Liver (tissue), 9 donors: ENCODE data around the gene UGT1A6. TPM values are rescaled to one million over a fixed set of nuclear protein-coding genes. Genes with fewer than 3 reads are reported as not detected.
A peak's percentile ranks its signal among the peaks of the same experiment; 100 is the strongest.

Source experiments
- DNase-seq: peaks from one replicate; pipeline ENCODE4 v3.0.0-alpha.2; 2017; ENCODE audit warnings: low spot score
- H3K27ac ChIP-seq, 2 donors: one replicate each; pipeline ENCODE4 v1.7.0; 2013; ENCODE audit warnings: inconsistent platforms in 2 of 2, low read length in 2 of 2, control low read depth in 1 of 2, low read depth in 1 of 2, mild to moderate bottlenecking in 1 of 2
- H3K27me3 ChIP-seq, 4 donors: one replicate each; pipeline versions ENCODE4 v1.6.1 to v1.7.0; 2013; ENCODE audit warnings: low read length in 3 of 4, inconsistent platforms in 1 of 4, mild to moderate bottlenecking in 1 of 4, moderate library complexity in 1 of 4; ENCODE audit not compliant: control insufficient read depth in 4 of 4, insufficient read depth in 4 of 4
- H3K36me3 ChIP-seq, 4 donors: one replicate each; pipeline versions ENCODE4 v1.6.1 to v1.7.0; 2013; ENCODE audit warnings: low read length in 3 of 4, mild to moderate bottlenecking in 3 of 4, low read depth in 1 of 4, moderate library complexity in 1 of 4; ENCODE audit not compliant: control insufficient read depth in 4 of 4, insufficient read depth in 3 of 4
- H3K4me1 ChIP-seq, 4 donors: one replicate each; pipeline versions ENCODE4 v1.6.1 to v1.7.0; 2013; ENCODE audit warnings: low read length in 3 of 4, mild to moderate bottlenecking in 3 of 4, moderate library complexity in 1 of 4; ENCODE audit not compliant: control insufficient read depth in 4 of 4, insufficient read depth in 4 of 4
- H3K4me3 ChIP-seq, 3 donors: one replicate each; pipeline versions ENCODE4 v1.6.1 to v1.7.0; 2013; ENCODE audit warnings: low read length in 3 of 3, control low read depth in 1 of 3, low read depth in 1 of 3, mild to moderate bottlenecking in 1 of 3
- H3K9ac ChIP-seq, 2 donors: one replicate each; pipeline ENCODE4 v1.7.0; 2013; ENCODE audit warnings: low read length in 2 of 2, mild to moderate bottlenecking in 2 of 2, moderate library complexity in 2 of 2, control low read depth in 1 of 2, low read depth in 1 of 2
- H3K9me3 ChIP-seq, 4 donors: one replicate each; pipeline versions ENCODE4 v1.6.1 to v1.7.0; 2013; ENCODE audit warnings: low read length in 3 of 4; ENCODE audit not compliant: control insufficient read depth in 4 of 4
- EGR1 ChIP-seq, 2 donors: IDR thresholded peaks; 2 replicates each; pipeline ENCODE4 v1.6.1; 2016 to 2018; ENCODE audit warnings: antibody characterized with exemption in 2 of 2, low read depth in 2 of 2
- FOXA1 ChIP-seq: IDR thresholded peaks from 2 replicates; pipeline ENCODE4 v1.6.1; 2016; ENCODE audit warnings: antibody characterized with exemption
- FOXA2 ChIP-seq: IDR thresholded peaks from 2 replicates; pipeline ENCODE4 v1.6.1; 2016; ENCODE audit warnings: antibody characterized with exemption
- GABPA ChIP-seq, 2 donors: IDR thresholded peaks in 1 of 2; conservative IDR thresholded peaks in 1 of 2; 2 replicates each; pipeline ENCODE4 v1.6.1; 2016; ENCODE audit warnings: antibody characterized with exemption in 2 of 2, mild to moderate bottlenecking in 1 of 2, moderate library complexity in 1 of 2
- HNF4A ChIP-seq, 2 donors: conservative IDR thresholded peaks; 2 replicates each; pipeline ENCODE4 v1.6.1; 2016; ENCODE audit warnings: antibody characterized with exemption in 2 of 2, mild to moderate bottlenecking in 2 of 2
- HNF4G ChIP-seq: IDR thresholded peaks from 2 replicates; pipeline ENCODE4 v1.6.1; 2016; ENCODE audit warnings: antibody characterized with exemption
- JUND ChIP-seq, 2 donors: IDR thresholded peaks; 2 replicates each; pipeline ENCODE4 v1.6.1; 2016; ENCODE audit warnings: antibody characterized with exemption in 2 of 2
- NR2F2 ChIP-seq: IDR thresholded peaks from 2 replicates; pipeline ENCODE4 v1.6.1; 2016; ENCODE audit warnings: antibody characterized with exemption
- RAD21 ChIP-seq, 2 donors: IDR thresholded peaks; 2 replicates each; pipeline ENCODE4 v1.6.1; 2016; ENCODE audit warnings: antibody characterized with exemption in 2 of 2, mild to moderate bottlenecking in 2 of 2
- RXRA ChIP-seq, 2 donors: IDR thresholded peaks; 2 replicates each; pipeline ENCODE4 v1.6.1; 2017 to 2018; ENCODE audit warnings: antibody characterized with exemption in 2 of 2, mild to moderate bottlenecking in 1 of 2
- SP1 ChIP-seq: IDR thresholded peaks from 2 replicates; pipeline ENCODE4 v1.6.1; 2018; ENCODE audit warnings: antibody characterized with exemption, mild to moderate bottlenecking
- TAF1 ChIP-seq: conservative IDR thresholded peaks from 2 replicates; pipeline ENCODE4 v1.6.1; 2016; ENCODE audit warnings: antibody characterized with exemption, mild to moderate bottlenecking
- YY1 ChIP-seq: IDR thresholded peaks from 2 replicates; pipeline ENCODE4 v1.6.1; 2016; ENCODE audit warnings: antibody characterized with exemption, mild to moderate bottlenecking
- WGBS: extraction: QIAGEN DNeasy Blood & Tissue Kit; methylation state at CpG from one replicate; pipeline ENCODE4 v1.1.7; 2013; 5-methylcytosine and 5-hydroxymethylcytosine counted together
- polyA plus RNA-seq, 2 donors: library from polyadenylated mRNA; stranded (reverse) in 1 of 2; unstranded in 1 of 2; fragments of 200-250 nt in 1 of 2; fragments of >200 nt in 1 of 2; fragmentation: Nextera tagmentation in 1 of 2; extraction: Ambion mirVana in 1 of 2; gene quantifications; one replicate each; pipeline versions ENCODE4 v1.2.1 to v1.2.3, GENCODE V29; 2013 to 2015
- total RNA-seq, 2 donors: library from RNA; depleted of rRNA; stranded (reverse); fragments of >200 nt; gene quantifications; one replicate each; pipeline ENCODE4 v1.2.3, GENCODE V29; 2014
- TF ChIP-seq, protein P1 (sequence below): IDR thresholded peaks from 2 replicates; pipeline ENCODE4 v1.6.1; 2016; ENCODE audit warnings: antibody characterized with exemption
- TF ChIP-seq, protein P2 (sequence below): IDR thresholded peaks from 2 replicates; pipeline ENCODE4 v1.6.1; 2016; ENCODE audit warnings: antibody characterized with exemption, mild to moderate bottlenecking
- TF ChIP-seq, protein P3 (sequence below): IDR thresholded peaks from 2 replicates; pipeline ENCODE4 v1.6.1; 2016; ENCODE audit warnings: antibody characterized with exemption
- TF ChIP-seq, protein P4 (sequence below): fragments of 150-350 bp; IDR thresholded peaks from 2 replicates; pipeline ENCODE4 v1.5.1; 2017; ENCODE audit warnings: improper control_type of control experiment, low read depth, low read length; ENCODE audit not compliant: missing input control
- TF ChIP-seq, protein P5 (sequence below): IDR thresholded peaks from 2 replicates; pipeline ENCODE4 v1.6.1; 2016; ENCODE audit warnings: antibody characterized with exemption
- donor health status: healthy.
- donor health status: healthy.
- donor health status: healthy.
- donor health status: healthy.
- donor health status: healthy.

UGT1A6 gene
- total and polyA plus RNA-seq, 4 donors: 33.4 to 103 (median 46.5) TPM; not detected in 1

DNA sequence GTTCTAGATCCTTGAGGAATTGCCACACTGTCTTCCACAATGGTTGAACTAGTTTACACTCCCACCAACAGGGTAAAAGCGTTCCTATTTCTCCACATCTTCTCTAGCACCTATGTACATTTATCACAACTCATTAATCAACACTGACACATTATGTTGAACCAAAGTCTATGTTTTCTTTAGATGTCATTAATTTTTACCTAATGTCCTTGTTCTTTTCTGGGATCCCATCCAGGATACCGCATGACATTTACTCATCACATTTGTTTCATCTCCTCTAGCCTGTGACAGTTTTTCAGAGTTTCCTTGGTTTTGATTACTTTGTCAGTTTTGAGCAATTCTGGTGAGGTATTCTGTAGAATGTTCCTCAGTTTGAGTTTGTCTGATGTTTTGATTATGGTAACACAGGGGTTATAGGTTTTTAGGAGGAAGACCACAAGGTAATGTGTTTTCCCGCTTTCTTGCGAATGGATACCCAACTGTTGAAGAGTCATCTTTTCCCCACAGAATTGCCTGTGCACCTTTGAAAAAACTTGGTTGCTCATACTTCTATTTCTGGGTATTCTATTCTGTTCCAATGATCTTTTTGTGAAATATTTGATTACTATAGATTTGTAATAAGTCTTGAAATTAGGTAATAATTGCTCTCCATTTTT, 24.0 kb upstream of the UGT1A6 start:
- Histone ChIP-seq H3K4me1 (peaks cover 2 to 24% (median 16%) of the 10 kb centered on the region in 4 donors), H3K9me3 (no peaks in the 10 kb centered on the region), H3K9ac (no peak overlapping the region), H3K36me3 (no peaks in the 10 kb centered on the region), H3K27me3 (no peaks in the 10 kb centered on the region), H3K27ac (peak overlapping the region; percentile 71 to 83), H3K4me3 (no peak overlapping the region)
- TF ChIP-seq RXRA (IDR thresholded peaks at IDR 0.05) (peak; percentile 53 to 88), HNF4A (conservative IDR thresholded peaks at IDR 0.05) (peak; percentile 78 to 90), HNF4G (peak; percentile 31), FOXA2 (peak; percentile 78), FOXA1 (peak; percentile 63), EGR1 (IDR thresholded peaks at IDR 0.05; ENCODE audit: low read depth in 2 of 2) (no peak), YY1 (peak; percentile 62), JUND (IDR thresholded peaks at IDR 0.05) (peak in 1 of 2 donors; percentile 92), NR2F2 (no peak), GABPA (IDR thresholded peaks at IDR 0.05 in 1 of 2, conservative IDR thresholded peaks at IDR 0.05 in 1 of 2) (no peak), RAD21 (IDR thresholded peaks at IDR 0.05) (peak; percentile 48 to 53), SP1 (peak; percentile 47), TAF1 (no peak)
- TF ChIP-seq, protein P1, sequence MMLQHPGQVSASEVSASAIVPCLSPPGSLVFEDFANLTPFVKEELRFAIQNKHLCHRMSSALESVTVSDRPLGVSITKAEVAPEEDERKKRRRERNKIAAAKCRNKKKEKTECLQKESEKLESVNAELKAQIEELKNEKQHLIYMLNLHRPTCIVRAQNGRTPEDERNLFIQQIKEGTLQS: peak; percentile 58
- TF ChIP-seq, protein P2, sequence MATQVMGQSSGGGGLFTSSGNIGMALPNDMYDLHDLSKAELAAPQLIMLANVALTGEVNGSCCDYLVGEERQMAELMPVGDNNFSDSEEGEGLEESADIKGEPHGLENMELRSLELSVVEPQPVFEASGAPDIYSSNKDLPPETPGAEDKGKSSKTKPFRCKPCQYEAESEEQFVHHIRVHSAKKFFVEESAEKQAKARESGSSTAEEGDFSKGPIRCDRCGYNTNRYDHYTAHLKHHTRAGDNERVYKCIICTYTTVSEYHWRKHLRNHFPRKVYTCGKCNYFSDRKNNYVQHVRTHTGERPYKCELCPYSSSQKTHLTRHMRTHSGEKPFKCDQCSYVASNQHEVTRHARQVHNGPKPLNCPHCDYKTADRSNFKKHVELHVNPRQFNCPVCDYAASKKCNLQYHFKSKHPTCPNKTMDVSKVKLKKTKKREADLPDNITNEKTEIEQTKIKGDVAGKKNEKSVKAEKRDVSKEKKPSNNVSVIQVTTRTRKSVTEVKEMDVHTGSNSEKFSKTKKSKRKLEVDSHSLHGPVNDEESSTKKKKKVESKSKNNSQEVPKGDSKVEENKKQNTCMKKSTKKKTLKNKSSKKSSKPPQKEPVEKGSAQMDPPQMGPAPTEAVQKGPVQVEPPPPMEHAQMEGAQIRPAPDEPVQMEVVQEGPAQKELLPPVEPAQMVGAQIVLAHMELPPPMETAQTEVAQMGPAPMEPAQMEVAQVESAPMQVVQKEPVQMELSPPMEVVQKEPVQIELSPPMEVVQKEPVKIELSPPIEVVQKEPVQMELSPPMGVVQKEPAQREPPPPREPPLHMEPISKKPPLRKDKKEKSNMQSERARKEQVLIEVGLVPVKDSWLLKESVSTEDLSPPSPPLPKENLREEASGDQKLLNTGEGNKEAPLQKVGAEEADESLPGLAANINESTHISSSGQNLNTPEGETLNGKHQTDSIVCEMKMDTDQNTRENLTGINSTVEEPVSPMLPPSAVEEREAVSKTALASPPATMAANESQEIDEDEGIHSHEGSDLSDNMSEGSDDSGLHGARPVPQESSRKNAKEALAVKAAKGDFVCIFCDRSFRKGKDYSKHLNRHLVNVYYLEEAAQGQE: no peak
- TF ChIP-seq, protein P3, sequence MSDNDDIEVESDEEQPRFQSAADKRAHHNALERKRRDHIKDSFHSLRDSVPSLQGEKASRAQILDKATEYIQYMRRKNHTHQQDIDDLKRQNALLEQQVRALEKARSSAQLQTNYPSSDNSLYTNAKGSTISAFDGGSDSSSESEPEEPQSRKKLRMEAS: peak; percentile 29
- TF ChIP-seq, protein P4, sequence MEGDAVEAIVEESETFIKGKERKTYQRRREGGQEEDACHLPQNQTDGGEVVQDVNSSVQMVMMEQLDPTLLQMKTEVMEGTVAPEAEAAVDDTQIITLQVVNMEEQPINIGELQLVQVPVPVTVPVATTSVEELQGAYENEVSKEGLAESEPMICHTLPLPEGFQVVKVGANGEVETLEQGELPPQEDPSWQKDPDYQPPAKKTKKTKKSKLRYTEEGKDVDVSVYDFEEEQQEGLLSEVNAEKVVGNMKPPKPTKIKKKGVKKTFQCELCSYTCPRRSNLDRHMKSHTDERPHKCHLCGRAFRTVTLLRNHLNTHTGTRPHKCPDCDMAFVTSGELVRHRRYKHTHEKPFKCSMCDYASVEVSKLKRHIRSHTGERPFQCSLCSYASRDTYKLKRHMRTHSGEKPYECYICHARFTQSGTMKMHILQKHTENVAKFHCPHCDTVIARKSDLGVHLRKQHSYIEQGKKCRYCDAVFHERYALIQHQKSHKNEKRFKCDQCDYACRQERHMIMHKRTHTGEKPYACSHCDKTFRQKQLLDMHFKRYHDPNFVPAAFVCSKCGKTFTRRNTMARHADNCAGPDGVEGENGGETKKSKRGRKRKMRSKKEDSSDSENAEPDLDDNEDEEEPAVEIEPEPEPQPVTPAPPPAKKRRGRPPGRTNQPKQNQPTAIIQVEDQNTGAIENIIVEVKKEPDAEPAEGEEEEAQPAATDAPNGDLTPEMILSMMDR: no peak
- TF ChIP-seq, protein P5, sequence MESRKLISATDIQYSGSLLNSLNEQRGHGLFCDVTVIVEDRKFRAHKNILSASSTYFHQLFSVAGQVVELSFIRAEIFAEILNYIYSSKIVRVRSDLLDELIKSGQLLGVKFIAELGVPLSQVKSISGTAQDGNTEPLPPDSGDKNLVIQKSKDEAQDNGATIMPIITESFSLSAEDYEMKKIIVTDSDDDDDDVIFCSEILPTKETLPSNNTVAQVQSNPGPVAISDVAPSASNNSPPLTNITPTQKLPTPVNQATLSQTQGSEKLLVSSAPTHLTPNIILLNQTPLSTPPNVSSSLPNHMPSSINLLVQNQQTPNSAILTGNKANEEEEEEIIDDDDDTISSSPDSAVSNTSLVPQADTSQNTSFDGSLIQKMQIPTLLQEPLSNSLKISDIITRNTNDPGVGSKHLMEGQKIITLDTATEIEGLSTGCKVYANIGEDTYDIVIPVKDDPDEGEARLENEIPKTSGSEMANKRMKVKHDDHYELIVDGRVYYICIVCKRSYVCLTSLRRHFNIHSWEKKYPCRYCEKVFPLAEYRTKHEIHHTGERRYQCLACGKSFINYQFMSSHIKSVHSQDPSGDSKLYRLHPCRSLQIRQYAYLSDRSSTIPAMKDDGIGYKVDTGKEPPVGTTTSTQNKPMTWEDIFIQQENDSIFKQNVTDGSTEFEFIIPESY: peak; percentile 73
- 66% methylated on average over 4 of the region's 4 CpGs for WGBS
- no peak for DNase-seq
